Stimulated activated CD4-positive, alpha-beta T cell treated with anti-CD3 and anti-CD28 coated beads, Interleukin-1b, Interleukin-23, amount 100 ng/mL, for 48 hours (primary cell): ENCODE measurements around the gene MTO1.
"Not testable (repeated sequence)": the region's sequence is repeated elsewhere in the genome, so short reads cannot be mapped to it uniquely, and the experiment has no call there.

Experiments used
- DNase-seq: peaks from one replicate; pipeline ENCODE4 v3.0.0-alpha.2; 2020

The MTO1 gene

GRCh38 chr6:73532293-73532692 is 70.8 kb downstream of the MTO1 start:
- no peak for DNase-seq

- DNase-seq, result no peak
Measured at GRCh38 chr6:73534628-73535027, 73.1 kb downstream of the MTO1 start.

GRCh38 chr6:73537677-73538076 is 76.1 kb downstream of the MTO1 start:
- no peak for DNase-seq

- no peak for DNase-seq
Measured at GRCh38 chr6:73538116-73538779, 76.7 kb downstream of the MTO1 start.

GRCh38 chr6:73542481-73542880 is 80.9 kb downstream of the MTO1 start:
- DNase-seq, result not testable (repeated sequence)

- DNase-seq, result no peak
Measured at GRCh38 chr6:73542891-73543290, 81.4 kb downstream of the MTO1 start.

GRCh38 chr6:73547036-73547435 is 85.5 kb downstream of the MTO1 start:
- DNase-seq, result no peak

- no peak for DNase-seq
Measured at GRCh38 chr6:73548458-73549446, 87.2 kb downstream of the MTO1 start.

- DNase-seq, result not testable (repeated sequence)
Measured at GRCh38 chr6:73551115-73551514, 89.6 kb downstream of the MTO1 start.

GRCh38 chr6:73555380-73555949 is 93.9 kb downstream of the MTO1 start:
- not testable (repeated sequence) for DNase-seq

- DNase-seq, result no peak
Measured at GRCh38 chr6:73556836-73557235, 95.3 kb downstream of the MTO1 start.
